Measurements from ENCODE around the gene FYB1. TPM values are rescaled to one million over a fixed set of nuclear protein-coding genes. Genes with fewer than 3 reads are reported as not detected.

FYB1 gene
- not detected for polyA plus RNA-seq (2013, experiment 1 of 2)
- polyA plus RNA-seq (2013, experiment 2 of 2), result not detected

- no peak within 1 kb of the TSS for H3K9ac ChIP-seq (ENCODE audit: low read depth, low read length)
- no peak within 1 kb of the TSS for H3K27ac ChIP-seq (ENCODE audit: low read depth, low read length)
- H3K36me3 ChIP-seq (ENCODE audit: insufficient read depth, low read length), result no peaks in the 10 kb centered on the region
- no peaks in the 10 kb centered on the region for H3K27me3 ChIP-seq (ENCODE audit: insufficient read depth, low read length)
- no peak within 1 kb of the TSS for H3K4me3 ChIP-seq (ENCODE audit: low read length)
- H3K9me3 ChIP-seq (ENCODE audit: insufficient read depth, low read depth, low read length), result no peaks in the 10 kb centered on the region
- 0 out of 2 replicates have a peak, but pooled peaks cover 3% of the 10 kb centered on the region for H3K4me1 ChIP-seq (ENCODE audit: insufficient read depth, low read length)
- 90% methylated on average over 4 of the region's 4 CpGs for WGBS
Observed at GRCh38 chr5:39219437-39219836, at the start of gene FYB1. FYB1 (minus strand) TSS chr5:39219563; CDS start chr5:39202960, 16,603 bp downstream.

GRCh38 chr5:39267186-39267585, 47.8 kb upstream of the FYB1 start:
- no peaks in the 10 kb centered on the region for H3K9me3 ChIP-seq (ENCODE audit: insufficient read depth, low read depth, low read length)
- H3K36me3 ChIP-seq (ENCODE audit: insufficient read depth, low read length), result no peaks in the 10 kb centered on the region
- H3K4me1 ChIP-seq (ENCODE audit: insufficient read depth, low read length), result no peaks in the 10 kb centered on the region
- no peak overlapping the region for H3K9ac ChIP-seq (ENCODE audit: low read depth, low read length)
- H3K27me3 ChIP-seq (ENCODE audit: insufficient read depth, low read length), result no peaks in the 10 kb centered on the region
- no peak overlapping the region for H3K4me3 ChIP-seq (ENCODE audit: low read length)
- WGBS, result 92% methylated on average over 2 of the region's 2 CpGs
- no peak overlapping the region for H3K27ac ChIP-seq (ENCODE audit: low read depth, low read length)

- no peak overlapping the region for H3K9ac ChIP-seq (ENCODE audit: low read depth, low read length)
- no peaks in the 10 kb centered on the region for H3K36me3 ChIP-seq (ENCODE audit: insufficient read depth, low read length)
- H3K9me3 ChIP-seq (ENCODE audit: insufficient read depth, low read depth, low read length), result no peaks in the 10 kb centered on the region
- H3K4me1 ChIP-seq (ENCODE audit: insufficient read depth, low read length), result no peaks in the 10 kb centered on the region
- no peak overlapping the region for H3K4me3 ChIP-seq (ENCODE audit: low read length)
- WGBS, result 0% methylated on average over 1 of the region's 2 CpGs
- H3K27me3 ChIP-seq (ENCODE audit: insufficient read depth, low read length), result no peaks in the 10 kb centered on the region
- H3K27ac ChIP-seq (ENCODE audit: low read depth, low read length), result no peak overlapping the region
Observed at GRCh38 chr5:39266442-39266841, 47.1 kb upstream of the FYB1 start.

GRCh38 chr5:39264528-39264927, 45.2 kb upstream of the FYB1 start:
- Histone ChIP-seq H3K4me3 (ENCODE audit: low read length) (no peak overlapping the region), H3K4me1 (ENCODE audit: insufficient read depth, low read length) (no peaks in the 10 kb centered on the region), H3K36me3 (ENCODE audit: insufficient read depth, low read length) (no peaks in the 10 kb centered on the region), H3K27me3 (ENCODE audit: insufficient read depth, low read length) (no peaks in the 10 kb centered on the region), H3K9me3 (ENCODE audit: insufficient read depth, low read depth, low read length) (no peaks in the 10 kb centered on the region), H3K9ac (ENCODE audit: low read depth, low read length) (no peak overlapping the region), H3K27ac (ENCODE audit: low read depth, low read length) (no peak overlapping the region)
- no CpG with 5 or more reads among the region's 1 CpG for WGBS

GRCh38 chr5:39262981-39263380, 43.6 kb upstream of the FYB1 start:
- Histone ChIP-seq H3K9ac (ENCODE audit: low read depth, low read length) (no peak overlapping the region), H3K27ac (ENCODE audit: low read depth, low read length) (no peak overlapping the region), H3K4me3 (ENCODE audit: low read length) (no peak overlapping the region), H3K9me3 (ENCODE audit: insufficient read depth, low read depth, low read length) (no peaks in the 10 kb centered on the region), H3K4me1 (ENCODE audit: insufficient read depth, low read length) (no peaks in the 10 kb centered on the region), H3K27me3 (ENCODE audit: insufficient read depth, low read length) (no peaks in the 10 kb centered on the region), H3K36me3 (ENCODE audit: insufficient read depth, low read length) (no peaks in the 10 kb centered on the region)
- WGBS, result 75% methylated on average over 2 of the region's 2 CpGs

GRCh38 chr5:39260095-39260494, 40.7 kb upstream of the FYB1 start:
- Histone ChIP-seq H3K9me3 (ENCODE audit: insufficient read depth, low read depth, low read length) (no peaks in the 10 kb centered on the region), H3K27me3 (ENCODE audit: insufficient read depth, low read length) (no peaks in the 10 kb centered on the region), H3K9ac (ENCODE audit: low read depth, low read length) (no peak overlapping the region), H3K27ac (ENCODE audit: low read depth, low read length) (no peak overlapping the region), H3K4me1 (ENCODE audit: insufficient read depth, low read length) (no peaks in the 10 kb centered on the region), H3K4me3 (ENCODE audit: low read length) (no peak overlapping the region), H3K36me3 (ENCODE audit: insufficient read depth, low read length) (no peaks in the 10 kb centered on the region)

GRCh38 chr5:39257554-39257953, 38.2 kb upstream of the FYB1 start:
- WGBS, result 96% methylated on average over 3 of the region's 3 CpGs
- Histone ChIP-seq H3K9ac (ENCODE audit: low read depth, low read length) (no peak overlapping the region), H3K4me3 (ENCODE audit: low read length) (no peak overlapping the region), H3K27me3 (ENCODE audit: insufficient read depth, low read length) (no peaks in the 10 kb centered on the region), H3K27ac (ENCODE audit: low read depth, low read length) (no peak overlapping the region), H3K36me3 (ENCODE audit: insufficient read depth, low read length) (no peaks in the 10 kb centered on the region), H3K9me3 (ENCODE audit: insufficient read depth, low read depth, low read length) (no peaks in the 10 kb centered on the region), H3K4me1 (ENCODE audit: insufficient read depth, low read length) (no peaks in the 10 kb centered on the region)

- 92% methylated on average over 4 of the region's 4 CpGs for WGBS
- no peaks in the 10 kb centered on the region for H3K4me1 ChIP-seq (ENCODE audit: insufficient read depth, low read length)
- no peaks in the 10 kb centered on the region for H3K27me3 ChIP-seq (ENCODE audit: insufficient read depth, low read length)
- H3K27ac ChIP-seq (ENCODE audit: low read depth, low read length), result no peak overlapping the region
- H3K9ac ChIP-seq (ENCODE audit: low read depth, low read length), result no peak overlapping the region
- no peaks in the 10 kb centered on the region for H3K36me3 ChIP-seq (ENCODE audit: insufficient read depth, low read length)
- no peak overlapping the region for H3K4me3 ChIP-seq (ENCODE audit: low read length)
- no peaks in the 10 kb centered on the region for H3K9me3 ChIP-seq (ENCODE audit: insufficient read depth, low read depth, low read length)
Observed at GRCh38 chr5:39256477-39257235, 37.3 kb upstream of the FYB1 start.

- H3K36me3 ChIP-seq (ENCODE audit: insufficient read depth, low read length), result no peaks in the 10 kb centered on the region
- H3K9ac ChIP-seq (ENCODE audit: low read depth, low read length), result no peak overlapping the region
- H3K4me3 ChIP-seq (ENCODE audit: low read length), result no peak overlapping the region
- H3K27me3 ChIP-seq (ENCODE audit: insufficient read depth, low read length), result no peaks in the 10 kb centered on the region
- no peak overlapping the region for H3K27ac ChIP-seq (ENCODE audit: low read depth, low read length)
- H3K4me1 ChIP-seq (ENCODE audit: insufficient read depth, low read length), result no peaks in the 10 kb centered on the region
- no peaks in the 10 kb centered on the region for H3K9me3 ChIP-seq (ENCODE audit: insufficient read depth, low read depth, low read length)
- WGBS, result 91% methylated on average over 2 of the region's 2 CpGs
Observed at GRCh38 chr5:39255406-39255805, 36.0 kb upstream of the FYB1 start.

- Histone ChIP-seq H3K9me3 (ENCODE audit: insufficient read depth, low read depth, low read length) (no peaks in the 10 kb centered on the region), H3K4me1 (ENCODE audit: insufficient read depth, low read length) (no peaks in the 10 kb centered on the region), H3K36me3 (ENCODE audit: insufficient read depth, low read length) (no peaks in the 10 kb centered on the region), H3K27me3 (ENCODE audit: insufficient read depth, low read length) (no peaks in the 10 kb centered on the region), H3K4me3 (ENCODE audit: low read length) (no peak overlapping the region), H3K27ac (ENCODE audit: low read depth, low read length) (no peak overlapping the region), H3K9ac (ENCODE audit: low read depth, low read length) (no peak overlapping the region)
Observed at GRCh38 chr5:39254671-39255070, 35.3 kb upstream of the FYB1 start.

GRCh38 chr5:39253196-39253595, 33.8 kb upstream of the FYB1 start:
- Histone ChIP-seq H3K27me3 (ENCODE audit: insufficient read depth, low read length) (no peaks in the 10 kb centered on the region), H3K4me1 (ENCODE audit: insufficient read depth, low read length) (no peaks in the 10 kb centered on the region), H3K9ac (ENCODE audit: low read depth, low read length) (no peak overlapping the region), H3K27ac (ENCODE audit: low read depth, low read length) (no peak overlapping the region), H3K4me3 (ENCODE audit: low read length) (no peak overlapping the region), H3K9me3 (ENCODE audit: insufficient read depth, low read depth, low read length) (no peaks in the 10 kb centered on the region), H3K36me3 (ENCODE audit: insufficient read depth, low read length) (no peaks in the 10 kb centered on the region)

Data from HUES64 (cell line).